Calu3 (cell line): ENCODE data around the gene ZNF541. TPM values are rescaled to one million over a fixed set of nuclear protein-coding genes. Genes with fewer than 3 reads are reported as not detected.

Source experiments
- Bru-seq: library from RNA; stranded (reverse); fragments of 400-500 nt; gene quantifications from one replicate; lab custom pipeline; 2021; lab: Mats Ljungman, UMichigan
- BruChase-seq, 2 experiments: library from RNA; stranded (reverse); fragments of 400-500 nt; gene quantifications; one replicate each; lab custom pipeline; 2021; lab: Mats Ljungman, UMichigan
- BruUV-seq: library from RNA; stranded (reverse); fragments of 400-500 nt; replicated peaks from 2 replicates; lab custom pipeline; 2021; lab: Mats Ljungman, UMichigan
- CTCF ChIA-PET: fragments of 300-600 bp; sonication (Branson Sonifier 250); formaldehyde crosslinking; loops from one replicate; lab custom pipeline; 2022; ENCODE audit warnings: antibody characterized with exemption; lab: Charles Lee
- DNase-seq: peaks from one replicate; pipeline ENCODE4 v3.0.0; 2022
- H3K27ac Mint-ChIP-seq: one replicate; pipeline ENCODE4 v1.8.0; 2022; ENCODE audit warnings: mixed read lengths; ENCODE audit not compliant: unreplicated experiment
- H3K27me3 Mint-ChIP-seq: one replicate; pipeline ENCODE4 v1.8.0; 2022; ENCODE audit warnings: mixed read lengths; ENCODE audit not compliant: unreplicated experiment
- H3K36me3 Mint-ChIP-seq: one replicate; pipeline ENCODE4 v1.8.0; 2022; ENCODE audit warnings: mild to moderate bottlenecking, moderate library complexity, mixed read lengths; ENCODE audit not compliant: insufficient read depth, unreplicated experiment
- H3K4me1 Mint-ChIP-seq: one replicate; pipeline ENCODE4 v1.8.0; 2022; ENCODE audit warnings: mild to moderate bottlenecking, low read depth, mixed read lengths; ENCODE audit not compliant: unreplicated experiment
- H3K4me3 Mint-ChIP-seq: one replicate; pipeline ENCODE4 v1.8.0; 2022; ENCODE audit warnings: mild to moderate bottlenecking, low read depth, moderate library complexity, mixed read lengths; ENCODE audit not compliant: unreplicated experiment
- H3K9me3 Mint-ChIP-seq: one replicate; pipeline ENCODE4 v1.8.0; 2022; ENCODE audit warnings: low read depth, mixed read lengths; ENCODE audit not compliant: unreplicated experiment
- intact Hi-C: fragments of 100-400 bp; cut with micrococcal nuclease; formaldehyde crosslinking; loops from one replicate; pipeline ENCODE4 v1.10.0; 2022; ENCODE audit not compliant: unreplicated experiment
- long read RNA-seq: library from polyadenylated mRNA; stranded (forward); transcript quantifications from one replicate; pipeline ENCODE4 v2.0.0, GENCODE V29; 2022
- total RNA-seq: library from RNA; stranded (reverse); gene quantifications from 2 replicates; pipeline ENCODE4 v1.2.3, GENCODE V29; 2022
- TF ChIP-seq, protein P1 (sequence below): fragments of 200-600 bp; IDR thresholded peaks from one replicate; pipeline ENCODE4 v1.8.0; 2022; ENCODE audit warnings: antibody characterized with exemption; ENCODE audit not compliant: unreplicated experiment

The ZNF541 gene
- total RNA-seq (not detected in 2 replicates), Bru-seq, nascent RNA (percentile 3 among the genes with signal in this experiment), BruChase-seq, experiment 1, labeled RNA remaining after a 6-hour chase (percentile 3 among the genes with signal in this experiment), BruChase-seq, experiment 2, labeled RNA remaining after a 2-hour chase (percentile 5 among the genes with signal in this experiment)
- long read RNA-seq: 0 reads

- CTCF ChIA-PET: no interaction called here
- intact Hi-C loops: no loop called here
- Mint-ChIP-seq H3K9me3 (no peaks in the 10 kb centered on the region), H3K36me3 (no peaks in the 10 kb centered on the region), H3K27ac (no peak within 1 kb of the TSS), H3K4me1 (no peaks in the 10 kb centered on the region), H3K27me3 (peaks cover 19% of the 10 kb centered on the region), H3K4me3 (no peak within 1 kb of the TSS)
- no peak for DNase-seq
- no TSS peak for BruUV-seq
- TF ChIP-seq, protein P1, sequence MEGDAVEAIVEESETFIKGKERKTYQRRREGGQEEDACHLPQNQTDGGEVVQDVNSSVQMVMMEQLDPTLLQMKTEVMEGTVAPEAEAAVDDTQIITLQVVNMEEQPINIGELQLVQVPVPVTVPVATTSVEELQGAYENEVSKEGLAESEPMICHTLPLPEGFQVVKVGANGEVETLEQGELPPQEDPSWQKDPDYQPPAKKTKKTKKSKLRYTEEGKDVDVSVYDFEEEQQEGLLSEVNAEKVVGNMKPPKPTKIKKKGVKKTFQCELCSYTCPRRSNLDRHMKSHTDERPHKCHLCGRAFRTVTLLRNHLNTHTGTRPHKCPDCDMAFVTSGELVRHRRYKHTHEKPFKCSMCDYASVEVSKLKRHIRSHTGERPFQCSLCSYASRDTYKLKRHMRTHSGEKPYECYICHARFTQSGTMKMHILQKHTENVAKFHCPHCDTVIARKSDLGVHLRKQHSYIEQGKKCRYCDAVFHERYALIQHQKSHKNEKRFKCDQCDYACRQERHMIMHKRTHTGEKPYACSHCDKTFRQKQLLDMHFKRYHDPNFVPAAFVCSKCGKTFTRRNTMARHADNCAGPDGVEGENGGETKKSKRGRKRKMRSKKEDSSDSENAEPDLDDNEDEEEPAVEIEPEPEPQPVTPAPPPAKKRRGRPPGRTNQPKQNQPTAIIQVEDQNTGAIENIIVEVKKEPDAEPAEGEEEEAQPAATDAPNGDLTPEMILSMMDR: no peak
Measured at GRCh38 chr19:47573071-47574026, at the start of gene ZNF541. TSS of gene ZNF541 (minus strand) at chr19:47573148. CDS start at chr19:47555856, 17,292 bp downstream.

DNA sequence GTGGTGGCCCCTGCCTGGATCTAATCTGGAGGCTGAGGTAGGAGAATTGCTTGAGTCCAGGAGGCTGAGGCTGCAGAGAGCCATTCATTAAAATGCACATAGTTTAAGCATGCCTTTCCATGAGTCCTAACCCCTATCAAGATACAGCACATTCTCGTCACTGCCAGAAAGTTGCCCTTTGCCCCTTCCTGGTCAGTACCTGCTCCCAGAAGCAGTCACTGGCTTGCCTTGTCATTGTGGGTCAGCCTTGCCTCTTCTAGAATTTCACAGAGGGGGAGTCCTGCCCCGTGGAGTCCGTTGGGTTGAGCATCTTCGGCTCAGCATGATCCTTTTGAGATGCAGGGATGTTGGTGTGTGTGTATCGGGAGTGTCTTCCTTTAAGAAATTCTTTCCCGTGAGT, 46.8 kb upstream of the ZNF541 start:
- TF ChIP-seq, protein P1: no peak
- Mint-ChIP-seq H3K36me3 (peaks cover 8% of the 10 kb centered on the region), H3K27ac (peak overlapping the region; percentile 31), H3K4me1 (peaks cover 22% of the 10 kb centered on the region), H3K27me3 (no peaks in the 10 kb centered on the region), H3K9me3 (no peaks in the 10 kb centered on the region), H3K4me3 (no peak overlapping the region)
- BruUV-seq: no TSS peak
- intact Hi-C loops: no loop called here
- no peak for DNase-seq
- CTCF ChIA-PET: interaction anchor here (0.6 kb wide), 1 partner anchor 837 kb away, joined by 4 read pairs; no protein-coding TSS in a partner anchor

DNA sequence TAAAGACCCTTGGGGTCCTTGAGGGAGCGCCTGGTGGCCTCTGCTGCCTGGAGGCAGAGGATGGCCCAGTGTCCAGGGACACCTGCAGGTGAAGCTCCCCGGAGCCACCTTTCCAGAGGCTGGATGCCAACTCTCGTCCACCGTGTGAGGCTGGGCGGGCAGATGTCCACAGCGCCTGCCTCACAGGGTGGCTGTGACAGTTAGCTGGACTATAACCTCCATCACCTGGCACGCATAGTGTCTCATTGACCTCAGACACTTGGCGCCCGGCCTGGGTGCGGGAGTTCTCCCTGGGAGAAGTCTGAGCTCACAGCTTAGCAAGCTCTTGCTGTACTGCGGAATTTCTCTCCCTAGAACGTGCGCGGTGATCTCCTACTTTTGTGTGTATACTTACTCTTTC, 45.8 kb upstream of the ZNF541 start:
- intact Hi-C loops: no loop called here
- H3K36me3 Mint-ChIP-seq: peaks cover 8% of the 10 kb centered on the region
- no peak for DNase-seq
- peaks cover 22% of the 10 kb centered on the region for H3K4me1 Mint-ChIP-seq
- TF ChIP-seq, protein P1: no peak
- CTCF ChIA-PET: no interaction called here
- H3K27me3 Mint-ChIP-seq: no peaks in the 10 kb centered on the region
- no peaks in the 10 kb centered on the region for H3K9me3 Mint-ChIP-seq
- BruUV-seq: no TSS peak
- no peak overlapping the region for H3K4me3 Mint-ChIP-seq
- H3K27ac Mint-ChIP-seq: no peak overlapping the region

GRCh38 chr19:47615714-47616113, 42.8 kb upstream of the ZNF541 start:
- CTCF ChIA-PET: no interaction called here
- intact Hi-C loops: no loop called here
- no peak overlapping the region for H3K27ac Mint-ChIP-seq
- no peak overlapping the region for H3K4me3 Mint-ChIP-seq
- no peaks in the 10 kb centered on the region for H3K27me3 Mint-ChIP-seq
- peaks cover 8% of the 10 kb centered on the region for H3K36me3 Mint-ChIP-seq
- H3K9me3 Mint-ChIP-seq: no peaks in the 10 kb centered on the region
- H3K4me1 Mint-ChIP-seq: peaks cover 25% of the 10 kb centered on the region
- no TSS peak for BruUV-seq
- TF ChIP-seq, protein P1: no peak
- no peak for DNase-seq
